ENCODE data around the gene ZYX. TPM values are rescaled to one million over a fixed set of nuclear protein-coding genes. Genes with fewer than 3 reads are reported as not detected.
A peak's percentile ranks its signal among the peaks of the same experiment; 100 is the strongest.

Gene ZYX
- total RNA-seq, 1 donor from 2014 or later: 523 TPM

GRCh38 chr7:143384661-143385631, 3.8 kb downstream of the ZYX start:
- H3K27me3 Mint-ChIP-seq (ENCODE audit: low read depth, unreplicated experiment): no peaks in the 10 kb centered on the region
- Histone ChIP-seq H2AFZ (ENCODE audit: low read depth, low read length) (no peak overlapping the region), H3K9ac (ENCODE audit: low read length) (peak overlapping the region; percentile 99), H3K9me3 (ENCODE audit: insufficient read depth, low read depth, low read length) (no peaks in the 10 kb centered on the region), H3K27ac (ENCODE audit: low read depth, low read length) (peak overlapping the region; percentile 11), H3K27me3 (ENCODE audit: insufficient read depth, low read length) (no peaks in the 10 kb centered on the region), H3K4me2 (ENCODE audit: low read length) (peak overlapping the region; percentile 97), H3K79me2 (ENCODE audit: insufficient read depth, low read length) (peaks cover 96% of the 10 kb centered on the region), H4K20me1 (ENCODE audit: insufficient read depth, low read length) (peaks cover 83% of the 10 kb centered on the region), H3K4me3 (ENCODE audit: insufficient read depth, low read depth, low read length) (peak overlapping the region; percentile 91), H3K36me3 (ENCODE audit: insufficient read depth, low read length) (peaks cover 60% of the 10 kb centered on the region), H3K4me1 (ENCODE audit: insufficient read depth, low read length) (peaks cover 48% of the 10 kb centered on the region)
- FAIRE-seq (no peak), DNase-seq (ENCODE audit: low read depth) (no peak)
- peaks cover 19% of the 10 kb centered on the region for H3K4me1 Mint-ChIP-seq (ENCODE audit: low read depth, unreplicated experiment)
- no peak overlapping the region for H3K4me3 Mint-ChIP-seq (ENCODE audit: unreplicated experiment)
- H3K27ac Mint-ChIP-seq (ENCODE audit: unreplicated experiment): no peak overlapping the region
- TF ChIP-seq CTCF (IDR thresholded peaks at IDR 0.05; ENCODE audit: insufficient read depth, low read depth, low read length): no peak
- no peak for TF ChIP-seq EZH2 (IDR thresholded peaks at IDR 0.05; ENCODE audit: insufficient read depth, low read length)
- peaks cover 2% of the 10 kb centered on the region for H3K9me3 Mint-ChIP-seq (ENCODE audit: unreplicated experiment)
- peaks cover 18% of the 10 kb centered on the region for H3K36me3 Mint-ChIP-seq (ENCODE audit: low read depth, unreplicated experiment)

GRCh38 chr7:143385891-143386781, 5.0 kb downstream of the ZYX start:
- H3K36me3 Mint-ChIP-seq (ENCODE audit: low read depth, unreplicated experiment): peaks cover 20% of the 10 kb centered on the region
- TF ChIP-seq CTCF (IDR thresholded peaks at IDR 0.05; ENCODE audit: insufficient read depth, low read depth, low read length) (no peak), EZH2 (IDR thresholded peaks at IDR 0.05; ENCODE audit: insufficient read depth, low read length) (no peak)
- Histone ChIP-seq H3K9ac (ENCODE audit: low read length) (peak overlapping the region; percentile 72), H4K20me1 (ENCODE audit: insufficient read depth, low read length) (peaks cover 95% of the 10 kb centered on the region), H3K9me3 (ENCODE audit: insufficient read depth, low read depth, low read length) (no peaks in the 10 kb centered on the region), H3K27ac (ENCODE audit: low read depth, low read length) (peak overlapping the region; percentile 21), H3K4me2 (ENCODE audit: low read length) (peak overlapping the region; percentile 97), H3K36me3 (ENCODE audit: insufficient read depth, low read length) (peaks cover 71% of the 10 kb centered on the region), H3K4me1 (ENCODE audit: insufficient read depth, low read length) (peaks cover 59% of the 10 kb centered on the region), H2AFZ (ENCODE audit: low read depth, low read length) (no peak overlapping the region), H3K79me2 (ENCODE audit: insufficient read depth, low read length) (peaks cover 96% of the 10 kb centered on the region), H3K27me3 (ENCODE audit: insufficient read depth, low read length) (no peaks in the 10 kb centered on the region), H3K4me3 (ENCODE audit: insufficient read depth, low read depth, low read length) (peak overlapping the region; percentile 91)
- H3K4me1 Mint-ChIP-seq (ENCODE audit: low read depth, unreplicated experiment): peaks cover 25% of the 10 kb centered on the region
- no peaks in the 10 kb centered on the region for H3K27me3 Mint-ChIP-seq (ENCODE audit: low read depth, unreplicated experiment)
- H3K27ac Mint-ChIP-seq (ENCODE audit: unreplicated experiment): no peak overlapping the region
- peaks cover 4% of the 10 kb centered on the region for H3K9me3 Mint-ChIP-seq (ENCODE audit: unreplicated experiment)
- H3K4me3 Mint-ChIP-seq (ENCODE audit: unreplicated experiment): no peak overlapping the region
- no peak for FAIRE-seq
- DNase-seq (ENCODE audit: low read depth): peak; percentile 54

All from astrocyte (in vitro differentiated cells and primary cell).